Thoracic aorta endothelial cell (primary cell): ENCODE results near the gene IKZF5. TPM values are rescaled to one million over a fixed set of nuclear protein-coding genes. Genes with fewer than 3 reads are reported as not detected.

Experiments
- total RNA-seq: library from RNA; depleted of rRNA; stranded (reverse); fragments of >200 nt; gene quantifications from 2 replicates; pipeline ENCODE4 v1.2.3, GENCODE V29; 2012

IKZF5 gene
- total RNA-seq, result 12.8 and 16.1 TPM in 2 replicates

DNA sequence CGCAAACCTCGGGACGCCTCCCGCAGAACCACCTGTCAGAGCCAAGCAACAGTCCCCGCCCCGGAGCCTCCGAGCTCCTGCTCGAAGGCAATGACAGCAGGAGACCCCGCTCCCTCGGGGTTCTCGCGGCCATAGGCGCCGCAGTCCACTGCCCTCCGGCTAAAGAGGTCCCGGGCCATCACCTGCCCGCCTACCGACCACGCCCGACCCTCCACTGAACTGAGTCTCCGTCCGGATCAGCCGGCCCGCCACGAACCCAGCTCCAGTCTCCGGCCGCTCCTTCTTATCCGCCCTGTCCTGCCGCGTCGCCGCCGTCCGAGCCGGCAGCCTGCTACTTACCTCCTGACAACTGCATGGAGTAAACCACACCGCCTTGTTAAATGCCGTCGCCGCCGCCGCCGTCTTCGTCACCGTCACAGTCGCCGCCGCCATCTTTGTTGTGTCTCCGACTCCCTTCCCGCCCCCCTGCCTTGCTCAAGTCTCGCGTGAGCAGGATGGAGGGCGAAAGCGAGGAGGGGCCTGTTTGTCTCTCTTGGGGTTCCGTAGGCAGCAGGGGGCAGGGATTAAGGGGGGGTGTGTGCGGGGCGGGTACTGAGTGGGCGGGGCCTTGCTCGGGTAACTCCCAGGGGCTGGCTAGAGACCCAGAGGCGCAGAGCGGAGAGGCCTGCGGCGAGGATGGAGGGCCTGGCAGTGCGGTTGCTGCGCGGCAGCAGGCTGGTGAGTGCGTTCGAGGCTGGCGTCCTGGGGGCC is at the start of gene IKZF5, which contains the start of gene ACADSB:
IKZF5 (minus strand) TSS at position 441 of the 750 bp plus-strand sequence. CDS start 10,170 bp downstream, outside the sequence.
ACADSB (plus strand) TSS at position 652 of the 750 bp plus-strand sequence; CDS start at position 676, 24 bp downstream.

GRCh38 chr10:122980209-122981065 is 28.2 kb downstream of the IKZF5 start, which contains the start of gene PSTK:
PSTK (plus strand) TSS chr10:122980401; CDS start chr10:122980480, 79 bp downstream.

DNA sequence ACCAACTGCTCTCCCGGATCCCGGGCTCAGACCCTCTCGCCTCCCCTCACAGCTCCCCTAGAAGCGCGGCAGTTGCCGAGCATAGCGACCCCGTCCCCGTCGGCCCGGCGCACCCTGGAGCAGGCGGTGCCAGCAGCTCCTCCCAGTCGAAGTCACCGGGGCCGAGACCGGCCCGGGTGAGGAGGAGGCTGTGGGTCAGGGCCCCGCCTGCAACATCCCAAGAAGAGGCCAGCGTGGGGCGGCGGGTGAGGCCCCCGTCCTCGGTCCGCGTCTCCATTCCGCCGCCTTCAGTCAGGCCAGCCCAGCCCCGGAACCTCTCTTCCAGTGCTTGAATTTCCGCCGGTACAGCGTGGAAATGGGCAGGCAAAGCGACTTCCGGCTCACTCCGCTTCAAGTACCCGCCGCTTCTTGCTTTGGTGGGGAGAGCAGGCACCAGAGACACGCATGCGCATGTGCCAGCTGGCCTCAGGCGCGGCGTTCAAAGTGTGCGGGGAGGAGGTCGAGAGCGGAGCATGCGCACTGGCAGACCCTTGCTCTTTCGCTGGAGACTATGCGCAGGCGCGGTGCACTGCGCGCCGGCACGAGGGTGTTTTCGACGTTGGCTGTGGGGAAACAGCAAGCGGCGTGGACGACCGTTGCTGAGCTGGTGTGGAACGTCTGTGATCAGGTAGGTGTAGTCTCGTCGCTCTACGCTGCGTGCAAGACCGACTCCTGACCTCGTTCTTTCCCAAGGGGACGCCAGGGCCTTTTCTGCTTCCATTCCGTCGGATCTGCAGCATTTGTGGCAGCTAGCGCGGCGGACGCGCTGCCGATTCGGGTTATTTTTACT is 54.5 kb downstream of the IKZF5 start, which contains the start of gene C10orf88:
C10orf88 (minus strand) TSS at position 326 of the 829 bp plus-strand sequence; CDS start at position 277, 49 bp downstream.

Other genes with a start within 250 kb of the IKZF5 start
- 2.1 TPM in 2 replicates for gene CUZD1, start 162.9 kb downstream of the IKZF5 start, total RNA-seq
- gene FAM24B, start 129.2 kb downstream of the IKZF5 start, total RNA-seq, result 10.6 and 14.1 TPM in 2 replicates
- gene FAM24A, start 98.2 kb downstream of the IKZF5 start, total RNA-seq, result not detected in 2 replicates
- gene C10orf88, start 54.6 kb downstream of the IKZF5 start, total RNA-seq, result 13.4 and 14.8 TPM in 2 replicates
- gene PSTK, start 28.4 kb downstream of the IKZF5 start, total RNA-seq, result 2.8 and 3.2 TPM in 2 replicates
- 8.0 and 12.2 TPM in 2 replicates for gene ACADSB, start 211 bp upstream of the IKZF5 start, total RNA-seq
- not detected in 2 replicates for gene HMX3, start 127.2 kb upstream of the IKZF5 start, total RNA-seq
- not detected in 2 replicates for gene HMX2, start 139.3 kb upstream of the IKZF5 start, total RNA-seq
- gene BUB3, start 145.6 kb upstream of the IKZF5 start, total RNA-seq, result 228 and 267 TPM in 2 replicates